ENCODE measurements around the gene COPZ1. TPM values are rescaled to one million over a fixed set of nuclear protein-coding genes. Genes with fewer than 3 reads are reported as not detected.

Gene COPZ1
- total RNA-seq, 3 donors from 2014 or later (not counting 1 experiment from before 2014, with no cell fraction given) = 66.3 to 83.6 (median 79.7) TPM

- ATAC-seq (peak in 1 of 3 donors; percentile 63), DNase-seq (no peak)
- Histone ChIP-seq H3K27ac (ENCODE audit: low read length) (no peak overlapping the region), H3K4me1 (ENCODE audit: control insufficient read depth, insufficient read depth, low read length) (peaks cover 16% of the 10 kb centered on the region), H3K36me3 (ENCODE audit: control insufficient read depth, insufficient read depth, low read length) (no peaks in the 10 kb centered on the region), H3K27me3 (ENCODE audit: control insufficient read depth, insufficient read depth, low read length) (no peaks in the 10 kb centered on the region), H3K9me3 (ENCODE audit: control insufficient read depth, insufficient read depth, low read length) (no peaks in the 10 kb centered on the region), H3K4me3 (ENCODE audit: low read length) (no peak overlapping the region)
- peak overlapping the region in 1 of 2 donors; percentile 30 for H3K27ac Mint-ChIP-seq
- WGBS (ENCODE audit: insufficient coverage) = 72% methylated on average over 48 of the region's 49 CpGs
- intact Hi-C loops (cut with micrococcal nuclease) = loop anchor here (1.0 kb wide), 1 partner anchor 128 kb away; no protein-coding TSS in a partner anchor
- peak overlapping the region; percentile 25 for H3K4me3 Mint-ChIP-seq
- no peaks in the 10 kb centered on the region for H3K9me3 Mint-ChIP-seq
- H3K4me1 Mint-ChIP-seq = peaks cover 0 to 7% of the 10 kb centered on the region in 2 donors
- H3K27me3 Mint-ChIP-seq (ENCODE audit: low read depth in 2 of 2) = no peaks in the 10 kb centered on the region
- no peak for TF ChIP-seq CTCF (IDR thresholded peaks at IDR 0.05)
- H3K36me3 Mint-ChIP-seq = no peaks in the 10 kb centered on the region
Observed at GRCh38 chr12:54378796-54379397, 54.0 kb downstream of the COPZ1 start.

- Histone ChIP-seq H3K4me1 (ENCODE audit: control insufficient read depth, insufficient read depth, low read length) (peaks cover 20% of the 10 kb centered on the region), H3K4me3 (ENCODE audit: low read length) (no peak overlapping the region), H3K27ac (ENCODE audit: low read length) (no peak overlapping the region), H3K27me3 (ENCODE audit: control insufficient read depth, insufficient read depth, low read length) (no peaks in the 10 kb centered on the region), H3K9me3 (ENCODE audit: control insufficient read depth, insufficient read depth, low read length) (no peaks in the 10 kb centered on the region), H3K36me3 (ENCODE audit: control insufficient read depth, insufficient read depth, low read length) (no peaks in the 10 kb centered on the region)
- Mint-ChIP-seq H3K27ac (peak overlapping the region in 1 of 2 donors; percentile 40), H3K4me1 (peaks cover 0 to 7% of the 10 kb centered on the region in 2 donors), H3K9me3 (no peaks in the 10 kb centered on the region), H3K36me3 (no peaks in the 10 kb centered on the region), H3K27me3 (ENCODE audit: low read depth in 2 of 2) (no peaks in the 10 kb centered on the region), H3K4me3 (peak overlapping the region; percentile 25)
- peak; percentile 87 to 93 for DNase-seq
- intact Hi-C loops (cut with micrococcal nuclease) = loop anchor here (1.0 kb wide), 1 partner anchor 128 kb away; no protein-coding TSS in a partner anchor
- TF ChIP-seq CTCF (IDR thresholded peaks at IDR 0.05) = peak; percentile 100
- peak; percentile 94 to 99 (median 97) for ATAC-seq
- 32% methylated on average over 19 of the region's 19 CpGs for WGBS (ENCODE audit: insufficient coverage)
Observed at GRCh38 chr12:54379398-54380201, 54.7 kb downstream of the COPZ1 start.

GRCh38 chr12:54381136-54381535 lies 56.2 kb downstream of the COPZ1 start:
- no peaks in the 10 kb centered on the region for H3K9me3 ChIP-seq (ENCODE audit: control insufficient read depth, insufficient read depth, low read length)
- H3K36me3 ChIP-seq (ENCODE audit: control insufficient read depth, insufficient read depth, low read length) = no peaks in the 10 kb centered on the region
- Mint-ChIP-seq H3K4me3 (no peak overlapping the region), H3K4me1 (peaks cover 0 to 7% of the 10 kb centered on the region in 2 donors), H3K36me3 (no peaks in the 10 kb centered on the region), H3K27ac (no peak overlapping the region), H3K27me3 (ENCODE audit: low read depth in 2 of 2) (no peaks in the 10 kb centered on the region), H3K9me3 (no peaks in the 10 kb centered on the region)
- no peak overlapping the region for H3K27ac ChIP-seq (ENCODE audit: low read length)
- DNase-seq (no peak), ATAC-seq (no peak)
- no peak overlapping the region for H3K4me3 ChIP-seq (ENCODE audit: low read length)
- WGBS (ENCODE audit: insufficient coverage) = 98% methylated on average over 4 of the region's 4 CpGs
- TF ChIP-seq CTCF (IDR thresholded peaks at IDR 0.05) = no peak
- intact Hi-C loops (cut with micrococcal nuclease) = no loop called here
- H3K27me3 ChIP-seq (ENCODE audit: control insufficient read depth, insufficient read depth, low read length) = no peaks in the 10 kb centered on the region
- peaks cover 28% of the 10 kb centered on the region for H3K4me1 ChIP-seq (ENCODE audit: control insufficient read depth, insufficient read depth, low read length)
